ENCODE measurements around the gene NALCN.

DNA sequence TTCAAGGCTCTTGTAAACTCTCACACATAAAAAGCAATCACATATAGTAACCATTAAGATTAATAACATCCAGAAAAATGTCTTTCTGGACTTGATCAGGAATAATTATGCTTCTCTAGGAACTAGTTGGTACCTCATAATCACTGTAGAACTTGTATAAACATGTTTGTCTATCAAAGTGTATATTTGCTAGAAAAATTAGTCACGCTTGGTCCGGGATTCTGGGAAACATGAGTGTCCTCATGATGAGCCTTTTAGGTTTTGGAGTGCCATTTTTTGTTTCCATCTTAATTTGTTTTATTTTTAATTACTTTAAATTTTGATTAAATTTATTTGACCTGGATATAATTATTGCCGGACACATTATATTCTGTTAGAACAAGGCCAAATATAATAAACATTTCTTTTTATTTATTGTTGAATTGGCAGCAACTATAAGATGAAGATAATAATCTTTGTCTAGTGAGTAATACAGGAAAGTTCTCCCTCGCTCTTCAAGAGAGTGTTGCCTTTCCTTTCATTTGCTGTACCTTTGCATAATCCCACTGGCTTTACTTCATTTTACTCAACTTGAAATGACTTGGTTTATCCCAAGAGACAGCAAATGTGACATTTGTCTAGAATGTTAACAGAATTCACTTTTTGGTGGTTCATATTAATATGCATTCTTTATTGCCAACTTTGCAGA, 207.0 kb downstream of the NALCN start:
- TF ChIP-seq, protein P1, sequence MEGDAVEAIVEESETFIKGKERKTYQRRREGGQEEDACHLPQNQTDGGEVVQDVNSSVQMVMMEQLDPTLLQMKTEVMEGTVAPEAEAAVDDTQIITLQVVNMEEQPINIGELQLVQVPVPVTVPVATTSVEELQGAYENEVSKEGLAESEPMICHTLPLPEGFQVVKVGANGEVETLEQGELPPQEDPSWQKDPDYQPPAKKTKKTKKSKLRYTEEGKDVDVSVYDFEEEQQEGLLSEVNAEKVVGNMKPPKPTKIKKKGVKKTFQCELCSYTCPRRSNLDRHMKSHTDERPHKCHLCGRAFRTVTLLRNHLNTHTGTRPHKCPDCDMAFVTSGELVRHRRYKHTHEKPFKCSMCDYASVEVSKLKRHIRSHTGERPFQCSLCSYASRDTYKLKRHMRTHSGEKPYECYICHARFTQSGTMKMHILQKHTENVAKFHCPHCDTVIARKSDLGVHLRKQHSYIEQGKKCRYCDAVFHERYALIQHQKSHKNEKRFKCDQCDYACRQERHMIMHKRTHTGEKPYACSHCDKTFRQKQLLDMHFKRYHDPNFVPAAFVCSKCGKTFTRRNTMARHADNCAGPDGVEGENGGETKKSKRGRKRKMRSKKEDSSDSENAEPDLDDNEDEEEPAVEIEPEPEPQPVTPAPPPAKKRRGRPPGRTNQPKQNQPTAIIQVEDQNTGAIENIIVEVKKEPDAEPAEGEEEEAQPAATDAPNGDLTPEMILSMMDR (IDR thresholded peaks at IDR 0.05), result no peak
- no peak for TF ChIP-seq POLR2A (IDR thresholded peaks at IDR 0.05)

Measured in lower leg skin (tissue), 3 donors.